Liver (tissue), 3 donors: ENCODE results near the gene SLC22A9.

ENCODE experiments used
- EGR1 ChIP-seq, 2 donors: IDR thresholded peaks; 2 replicates each; pipeline ENCODE4 v1.6.1; 2016 to 2018; ENCODE audit warnings: antibody characterized with exemption in 2 of 2, low read depth in 2 of 2
- FOXA1 ChIP-seq: IDR thresholded peaks from 2 replicates; pipeline ENCODE4 v1.6.1; 2016; ENCODE audit warnings: antibody characterized with exemption
- FOXA2 ChIP-seq: IDR thresholded peaks from 2 replicates; pipeline ENCODE4 v1.6.1; 2016; ENCODE audit warnings: antibody characterized with exemption
- GABPA ChIP-seq, 2 donors: IDR thresholded peaks in 1 of 2; conservative IDR thresholded peaks in 1 of 2; 2 replicates each; pipeline ENCODE4 v1.6.1; 2016; ENCODE audit warnings: antibody characterized with exemption in 2 of 2, mild to moderate bottlenecking in 1 of 2, moderate library complexity in 1 of 2
- HNF4A ChIP-seq, 2 donors: conservative IDR thresholded peaks; 2 replicates each; pipeline ENCODE4 v1.6.1; 2016; ENCODE audit warnings: antibody characterized with exemption in 2 of 2, mild to moderate bottlenecking in 2 of 2
- RAD21 ChIP-seq, 2 donors: IDR thresholded peaks; 2 replicates each; pipeline ENCODE4 v1.6.1; 2016; ENCODE audit warnings: antibody characterized with exemption in 2 of 2, mild to moderate bottlenecking in 2 of 2
- SP1 ChIP-seq: IDR thresholded peaks from 2 replicates; pipeline ENCODE4 v1.6.1; 2018; ENCODE audit warnings: antibody characterized with exemption, mild to moderate bottlenecking
- TAF1 ChIP-seq: conservative IDR thresholded peaks from 2 replicates; pipeline ENCODE4 v1.6.1; 2016; ENCODE audit warnings: antibody characterized with exemption, mild to moderate bottlenecking
- TF ChIP-seq, protein P1 (sequence below): fragments of 150-350 bp; IDR thresholded peaks from 2 replicates; pipeline ENCODE4 v1.5.1; 2017; ENCODE audit warnings: improper control_type of control experiment, low read depth, low read length; ENCODE audit not compliant: missing input control
- TF ChIP-seq, protein P2 (sequence below): IDR thresholded peaks from 2 replicates; pipeline ENCODE4 v1.6.1; 2016; ENCODE audit warnings: antibody characterized with exemption
- TF ChIP-seq, protein P3 (sequence below): IDR thresholded peaks from 2 replicates; pipeline ENCODE4 v1.6.1; 2016; ENCODE audit warnings: antibody characterized with exemption
- donor health status: healthy.
- donor health status: healthy.

DNA sequence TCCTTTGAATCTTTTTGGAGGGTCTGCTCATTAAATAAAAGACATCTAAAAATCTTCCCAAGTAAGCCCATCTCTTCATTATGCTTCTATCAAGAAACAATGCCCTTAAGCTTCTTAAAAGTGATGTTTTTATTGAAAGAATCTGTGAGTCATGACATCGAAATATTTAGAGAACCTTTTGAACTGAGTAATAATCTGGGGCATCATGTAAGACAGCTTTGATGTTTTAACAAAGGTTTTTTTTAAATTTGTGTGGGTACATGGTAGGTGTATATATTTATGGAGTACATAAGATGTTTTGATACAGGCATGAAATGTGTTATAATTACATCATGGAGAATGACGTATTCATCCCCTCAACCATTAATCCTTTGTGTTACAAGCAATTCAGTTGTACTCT, 74.6 kb downstream of the SLC22A9 start:
- no peak for TF ChIP-seq FOXA1
- TF ChIP-seq FOXA2: no peak
- TF ChIP-seq SP1: no peak
- no peak for TF ChIP-seq RAD21 (IDR thresholded peaks at IDR 0.05)
- TF ChIP-seq, protein P1, sequence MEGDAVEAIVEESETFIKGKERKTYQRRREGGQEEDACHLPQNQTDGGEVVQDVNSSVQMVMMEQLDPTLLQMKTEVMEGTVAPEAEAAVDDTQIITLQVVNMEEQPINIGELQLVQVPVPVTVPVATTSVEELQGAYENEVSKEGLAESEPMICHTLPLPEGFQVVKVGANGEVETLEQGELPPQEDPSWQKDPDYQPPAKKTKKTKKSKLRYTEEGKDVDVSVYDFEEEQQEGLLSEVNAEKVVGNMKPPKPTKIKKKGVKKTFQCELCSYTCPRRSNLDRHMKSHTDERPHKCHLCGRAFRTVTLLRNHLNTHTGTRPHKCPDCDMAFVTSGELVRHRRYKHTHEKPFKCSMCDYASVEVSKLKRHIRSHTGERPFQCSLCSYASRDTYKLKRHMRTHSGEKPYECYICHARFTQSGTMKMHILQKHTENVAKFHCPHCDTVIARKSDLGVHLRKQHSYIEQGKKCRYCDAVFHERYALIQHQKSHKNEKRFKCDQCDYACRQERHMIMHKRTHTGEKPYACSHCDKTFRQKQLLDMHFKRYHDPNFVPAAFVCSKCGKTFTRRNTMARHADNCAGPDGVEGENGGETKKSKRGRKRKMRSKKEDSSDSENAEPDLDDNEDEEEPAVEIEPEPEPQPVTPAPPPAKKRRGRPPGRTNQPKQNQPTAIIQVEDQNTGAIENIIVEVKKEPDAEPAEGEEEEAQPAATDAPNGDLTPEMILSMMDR: no peak
- TF ChIP-seq, protein P2, sequence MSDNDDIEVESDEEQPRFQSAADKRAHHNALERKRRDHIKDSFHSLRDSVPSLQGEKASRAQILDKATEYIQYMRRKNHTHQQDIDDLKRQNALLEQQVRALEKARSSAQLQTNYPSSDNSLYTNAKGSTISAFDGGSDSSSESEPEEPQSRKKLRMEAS: no peak
- no peak for TF ChIP-seq TAF1
- no peak for TF ChIP-seq HNF4A (conservative IDR thresholded peaks at IDR 0.05)
- no peak for TF ChIP-seq GABPA (IDR thresholded peaks at IDR 0.05 in 1 of 2, conservative IDR thresholded peaks at IDR 0.05 in 1 of 2)
- TF ChIP-seq EGR1 (IDR thresholded peaks at IDR 0.05; ENCODE audit: low read depth in 2 of 2): no peak
- TF ChIP-seq, protein P3, sequence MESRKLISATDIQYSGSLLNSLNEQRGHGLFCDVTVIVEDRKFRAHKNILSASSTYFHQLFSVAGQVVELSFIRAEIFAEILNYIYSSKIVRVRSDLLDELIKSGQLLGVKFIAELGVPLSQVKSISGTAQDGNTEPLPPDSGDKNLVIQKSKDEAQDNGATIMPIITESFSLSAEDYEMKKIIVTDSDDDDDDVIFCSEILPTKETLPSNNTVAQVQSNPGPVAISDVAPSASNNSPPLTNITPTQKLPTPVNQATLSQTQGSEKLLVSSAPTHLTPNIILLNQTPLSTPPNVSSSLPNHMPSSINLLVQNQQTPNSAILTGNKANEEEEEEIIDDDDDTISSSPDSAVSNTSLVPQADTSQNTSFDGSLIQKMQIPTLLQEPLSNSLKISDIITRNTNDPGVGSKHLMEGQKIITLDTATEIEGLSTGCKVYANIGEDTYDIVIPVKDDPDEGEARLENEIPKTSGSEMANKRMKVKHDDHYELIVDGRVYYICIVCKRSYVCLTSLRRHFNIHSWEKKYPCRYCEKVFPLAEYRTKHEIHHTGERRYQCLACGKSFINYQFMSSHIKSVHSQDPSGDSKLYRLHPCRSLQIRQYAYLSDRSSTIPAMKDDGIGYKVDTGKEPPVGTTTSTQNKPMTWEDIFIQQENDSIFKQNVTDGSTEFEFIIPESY: no peak
